LHCN-M2 (cell line): ENCODE results near the gene PAOX. TPM values are rescaled to one million over a fixed set of nuclear protein-coding genes. Genes with fewer than 3 reads are reported as not detected.
A peak's percentile ranks its signal among the peaks of the same experiment; 100 is the strongest.

Experiments used
- DNase-seq: peaks from one replicate; pipeline ENCODE4 v3.0.0-alpha.2; 2012; ENCODE audit warnings: low read depth
- polyA plus RNA-seq: library from polyadenylated mRNA; unstranded; fragments of >200 nt; gene quantifications from one replicate; pipeline ENCODE4 v1.2.1, GENCODE V29; 2012; ENCODE audit warnings: missing spikeins
- total RNA-seq: library from RNA; depleted of rRNA; stranded (reverse); fragments of >200 nt; gene quantifications from 2 replicates; pipeline ENCODE4 v1.2.3, GENCODE V29; 2014; rRNA removed

The PAOX gene
- total RNA-seq, result 3.3 and 3.5 TPM in 2 replicates
- polyA plus RNA-seq, result 3.4 TPM

DNA sequence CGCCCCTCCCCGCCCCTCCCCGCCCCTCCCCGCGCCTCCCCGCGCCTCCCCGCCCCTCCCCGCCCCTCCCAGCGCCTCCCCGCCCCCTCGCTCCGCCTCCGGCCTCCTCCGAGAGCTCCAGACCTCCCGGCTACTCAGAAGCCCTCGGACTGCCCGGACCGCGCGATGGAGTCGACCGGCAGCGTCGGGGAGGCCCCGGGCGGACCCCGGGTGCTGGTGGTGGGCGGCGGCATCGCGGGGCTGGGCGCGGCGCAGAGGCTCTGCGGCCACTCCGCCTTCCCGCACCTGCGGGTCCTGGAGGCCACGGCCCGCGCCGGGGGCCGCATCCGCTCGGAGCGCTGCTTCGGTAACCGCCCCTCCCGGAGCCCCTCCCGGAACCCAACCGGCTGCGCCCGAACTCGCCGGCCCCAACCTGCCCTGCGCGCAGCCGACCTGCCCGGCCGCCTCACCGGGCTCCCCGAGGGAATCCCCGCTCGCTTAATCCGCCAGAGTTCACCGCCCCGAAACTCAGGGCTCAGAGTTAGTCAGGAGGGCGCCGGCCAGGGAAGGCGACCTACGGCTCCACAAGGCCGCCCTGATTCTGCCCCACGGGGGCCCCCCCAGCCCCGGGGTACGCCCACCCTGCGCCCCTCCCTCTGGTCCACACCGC is at the start of gene PAOX:
TSS of gene PAOX (plus strand) at position 111 of the 649 bp plus-strand sequence. CDS start at position 166, 55 bp downstream.
- DNase-seq, result peak; percentile 41

- DNase-seq, result peak; percentile 68
Measured at GRCh38 chr10:133329491-133330202, 49.4 kb upstream of the PAOX start.

DNA sequence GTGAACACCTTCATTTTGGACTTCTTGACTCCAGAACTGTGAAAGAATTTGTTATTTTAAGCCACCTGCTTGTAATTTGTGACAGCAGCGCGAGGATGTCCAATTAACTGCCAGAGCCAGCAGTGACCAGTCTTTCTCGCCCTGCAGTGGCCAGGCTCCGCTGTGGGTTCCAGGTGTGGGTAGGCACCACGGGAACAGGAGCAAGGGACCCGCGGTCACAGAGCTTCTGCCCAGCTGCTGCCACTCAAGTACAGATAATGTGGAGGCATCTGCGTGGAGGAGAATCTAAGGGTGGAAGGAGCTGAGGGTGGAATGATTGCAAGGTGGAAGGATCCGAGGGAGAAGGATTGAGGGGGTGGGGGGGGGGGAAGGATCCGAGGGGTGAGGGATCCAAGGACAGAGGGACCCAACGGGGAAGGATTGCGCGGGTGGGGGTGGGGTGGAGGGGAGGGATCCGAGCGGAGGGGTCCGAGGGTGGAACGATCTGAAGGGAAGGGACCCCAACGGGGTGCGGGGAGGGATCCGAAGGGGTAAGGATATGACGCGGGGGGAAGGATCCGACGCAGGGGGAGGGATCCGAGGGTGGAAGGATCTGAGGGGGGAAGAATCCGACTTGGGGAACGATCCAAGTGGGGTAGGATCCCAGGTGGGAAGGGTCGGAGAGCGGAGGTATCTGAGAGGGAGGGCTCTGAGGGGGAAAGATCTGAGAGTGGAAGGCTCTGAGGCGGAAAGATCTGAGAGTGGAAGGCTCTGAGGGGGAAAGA is 45.9 kb upstream of the PAOX start:
- no peak for DNase-seq

- DNase-seq, result no peak
Measured at GRCh38 chr10:133334503-133335245, 44.4 kb upstream of the PAOX start.

GRCh38 chr10:133335246-133336117 is 43.6 kb upstream of the PAOX start:
- DNase-seq, result peak; percentile 40

DNA sequence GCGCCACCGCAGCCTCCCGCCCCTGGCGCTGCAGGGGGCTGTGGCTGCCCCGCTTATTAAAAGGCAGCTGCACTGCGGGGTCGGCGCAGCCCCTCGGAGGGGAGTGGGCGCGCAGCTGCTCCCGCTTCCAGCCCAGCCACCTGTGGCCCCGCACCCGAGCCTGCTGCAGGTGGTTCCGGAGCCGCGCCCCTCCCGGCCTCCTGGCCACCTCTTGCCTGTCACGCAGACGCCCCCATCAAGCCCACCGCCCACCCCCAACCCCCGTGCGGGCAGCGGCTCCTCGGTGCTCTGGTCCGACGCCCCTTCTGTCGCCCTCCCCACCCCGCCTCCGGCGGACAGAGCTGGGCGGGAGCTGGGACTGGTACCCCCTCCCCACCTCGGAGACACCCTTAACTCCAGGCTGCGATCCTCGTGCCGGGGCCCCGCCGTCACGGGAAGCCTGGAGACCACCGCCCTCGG is 42.9 kb upstream of the PAOX start:
- no peak for DNase-seq

DNA sequence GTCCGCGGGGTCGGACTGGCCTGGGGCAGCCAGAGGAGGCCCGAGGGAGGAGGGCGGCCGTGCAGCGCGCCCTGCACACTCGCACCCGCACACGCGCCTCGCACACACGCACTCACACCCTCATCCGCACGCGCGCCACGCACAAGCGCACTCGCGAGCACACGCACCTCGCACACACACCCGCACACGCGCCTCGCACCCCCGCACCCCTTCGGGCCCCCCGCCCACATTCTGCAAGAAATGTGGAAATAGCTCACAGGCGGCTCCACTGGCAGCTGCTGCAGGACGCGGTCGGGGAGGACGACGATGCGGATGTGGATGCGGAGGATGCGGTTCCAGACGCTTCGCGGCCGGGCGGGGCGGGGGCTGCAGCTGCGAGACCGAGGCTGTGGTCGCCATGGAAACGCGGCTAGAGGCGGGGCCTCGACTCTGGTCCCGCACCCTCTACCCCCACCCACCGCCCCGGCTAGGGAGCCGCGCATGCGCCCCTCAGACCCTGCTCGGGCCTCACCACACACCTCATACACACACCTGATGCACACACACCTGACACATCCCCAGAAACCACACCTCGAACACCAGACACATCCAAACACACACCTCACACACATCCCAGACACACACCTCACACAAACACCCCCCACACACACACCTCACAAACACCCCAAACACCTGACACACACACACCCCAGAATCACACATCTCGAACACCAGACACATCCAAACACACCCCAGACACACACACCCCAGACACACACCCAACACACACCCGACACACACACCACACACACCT is 42.3 kb upstream of the PAOX start, which contains the start of gene CALY:
TSS of gene CALY (minus strand) at position 320 of the 793 bp plus-strand sequence. CDS start 7,907 bp downstream, outside the sequence.
- DNase-seq, result no peak

DNA sequence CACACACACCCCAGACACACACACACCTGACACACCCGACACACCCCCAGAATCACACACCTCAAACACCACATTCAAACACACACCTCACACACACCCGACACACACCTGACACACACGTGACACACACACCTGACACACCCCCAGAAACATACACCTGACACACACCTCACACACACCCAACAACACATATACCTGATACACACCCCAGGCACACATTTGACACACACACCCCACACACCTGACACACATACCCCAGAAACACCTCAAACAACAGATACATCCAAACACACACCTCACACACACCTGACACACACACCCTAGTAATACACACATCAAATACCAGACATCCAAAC is 41.7 kb upstream of the PAOX start:
- no peak for DNase-seq

GRCh38 chr10:133338080-133339071 is 40.7 kb upstream of the PAOX start:
- DNase-seq, result no peak

DNA sequence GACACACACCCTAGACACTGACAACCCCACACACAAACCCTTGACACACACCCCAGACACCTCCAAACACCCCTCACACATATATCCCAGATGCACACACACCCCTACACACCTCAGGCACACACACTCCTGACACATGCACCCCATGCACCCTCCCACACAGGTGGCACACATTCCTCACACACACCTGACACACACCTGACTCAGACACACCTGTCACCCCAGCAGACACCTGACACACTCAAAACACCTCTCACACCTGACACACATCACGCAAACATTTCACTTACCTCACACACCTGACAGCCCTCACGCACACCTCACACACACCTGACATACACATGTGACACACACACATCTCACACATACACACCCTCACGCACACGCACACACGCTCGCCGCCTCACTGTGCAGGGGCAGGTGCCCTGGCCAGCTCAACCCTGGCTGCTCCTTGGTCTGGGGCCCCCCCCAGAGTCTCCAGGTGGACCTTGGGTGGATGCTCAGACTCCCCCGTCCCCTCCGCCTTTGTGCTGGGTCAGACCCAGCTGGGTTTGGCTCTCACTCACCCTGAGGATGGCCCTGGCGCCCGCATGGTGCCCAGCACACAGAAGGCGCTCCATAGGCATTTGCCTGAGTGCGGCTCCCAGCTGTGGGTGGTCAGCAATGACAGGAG is 39.2 kb upstream of the PAOX start:
- no peak for DNase-seq

DNA sequence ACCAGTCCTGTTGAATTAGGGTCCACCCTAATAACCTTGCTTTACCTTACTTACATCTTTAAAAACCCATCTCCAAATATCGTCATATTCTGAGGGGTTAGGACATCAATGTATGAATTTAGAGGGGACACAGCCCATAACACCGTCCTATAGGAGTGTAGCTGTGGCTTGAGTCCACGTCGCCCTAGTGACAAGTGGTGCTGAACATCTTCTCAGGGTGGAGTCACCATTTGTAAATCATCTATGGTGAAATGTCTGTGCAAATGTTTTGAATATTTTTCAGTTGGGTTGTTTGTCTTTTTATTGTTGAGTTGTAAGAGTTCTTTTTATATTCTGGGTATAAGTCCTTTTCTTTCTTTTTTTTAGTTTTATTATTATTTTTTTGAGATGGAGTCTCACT is 37.1 kb upstream of the PAOX start:
- DNase-seq, result no peak

DNA sequence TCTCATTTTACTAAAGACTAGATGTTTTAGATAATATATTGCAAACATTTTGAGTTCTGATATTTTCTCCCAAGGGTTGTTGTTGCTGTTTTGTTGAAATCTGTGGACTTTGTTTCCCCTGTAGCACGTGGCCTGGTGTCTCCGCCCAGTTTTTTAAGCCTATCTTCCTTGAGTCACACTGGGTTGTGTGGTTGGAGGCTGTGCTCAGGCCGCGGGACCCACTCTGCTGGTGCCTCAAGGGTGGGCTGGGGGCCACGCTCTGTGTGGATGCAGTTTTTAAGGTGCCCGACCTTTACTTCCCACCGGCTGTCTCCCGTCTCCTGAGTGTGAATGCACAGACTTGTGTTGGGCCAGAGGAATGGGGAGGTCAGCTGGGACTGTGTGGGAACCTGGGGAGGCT is 36.1 kb upstream of the PAOX start:
- DNase-seq, result no peak

- DNase-seq, result no peak
Measured at GRCh38 chr10:133343558-133343957, 35.5 kb upstream of the PAOX start.

GRCh38 chr10:133344236-133344635 is 34.8 kb upstream of the PAOX start:
- no peak for DNase-seq

DNA sequence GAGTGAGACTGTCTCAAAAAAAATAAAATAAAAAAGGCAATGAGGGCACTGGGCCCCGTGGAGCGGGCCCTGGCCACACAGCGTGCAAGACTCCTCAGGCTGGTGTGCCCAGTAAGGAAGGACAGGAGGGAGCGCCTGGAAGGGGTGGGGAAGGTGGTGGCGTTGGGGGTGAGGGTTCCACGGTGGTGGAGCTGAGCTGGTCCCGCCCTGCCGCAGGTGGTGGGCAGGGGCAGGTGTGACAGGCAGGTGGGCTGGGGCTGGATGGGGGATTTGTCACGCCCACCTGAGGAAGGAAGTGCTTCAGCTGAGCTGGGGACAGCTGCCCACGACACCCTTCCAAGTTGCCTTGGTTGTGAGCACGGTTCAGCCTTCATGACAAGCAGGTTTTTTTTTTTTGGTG is 32.6 kb upstream of the PAOX start:
- DNase-seq, result no peak

GRCh38 chr10:133347710-133348517 is 31.1 kb upstream of the PAOX start:
- DNase-seq, result no peak

DNA sequence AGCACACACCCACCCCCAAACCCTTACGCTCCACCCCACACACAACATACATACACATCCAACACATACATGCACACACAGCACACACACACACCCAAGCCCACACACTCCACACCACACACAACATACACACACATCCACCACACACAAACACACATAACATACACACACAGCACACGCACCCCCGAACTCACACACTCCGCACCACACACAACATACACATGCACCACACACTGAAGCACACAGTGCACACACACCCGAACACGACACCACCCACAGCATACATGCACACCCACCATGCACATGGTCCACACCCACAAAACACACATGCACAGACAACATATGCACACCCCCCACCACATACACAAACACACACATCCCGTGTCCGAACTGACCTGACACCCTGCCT is 29.9 kb upstream of the PAOX start:
- no peak for DNase-seq
